ENCODE measurements around the gene DIS3L2. TPM values are rescaled to one million over a fixed set of nuclear protein-coding genes. Genes with fewer than 3 reads are reported as not detected.

The DIS3L2 gene
- total and polyA plus RNA-seq, 2 of the 4 experiments (the other 2 are of a cell fraction) = 14.7 to 19.2 TPM

DNA sequence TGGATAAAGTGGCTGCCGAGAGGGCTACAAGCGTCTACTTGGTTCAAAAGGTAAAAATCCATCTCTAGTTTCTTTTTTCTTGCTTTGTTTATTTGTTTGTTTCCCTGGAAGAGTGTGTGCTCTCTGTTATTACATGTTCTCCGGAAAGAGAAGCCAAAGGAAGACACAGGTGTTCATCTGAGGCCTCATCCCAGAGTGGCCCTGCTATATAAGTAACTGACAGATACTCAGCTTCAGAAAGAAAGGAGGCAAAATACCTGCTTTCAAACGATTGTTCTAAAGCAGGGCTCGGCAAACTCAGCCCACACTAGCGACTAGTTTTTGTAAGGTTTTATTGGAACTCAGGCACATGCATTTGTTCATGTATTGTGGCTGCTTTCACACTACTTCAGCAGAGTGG, 277.1 kb downstream of the DIS3L2 start:
- Histone ChIP-seq H2BK15ac (ENCODE audit: low read depth, low read length) (no peak overlapping the region), H2AFZ (replicated peaks; ENCODE audit: low read length, poor library complexity) (no peak overlapping the region), H3K56ac (ENCODE audit: extremely low read depth, insufficient read depth, low read length) (no peak overlapping the region), H2AK5ac (ENCODE audit: low read depth, low read length) (no peak overlapping the region), H3K36me3 (ENCODE audit: control insufficient read depth, insufficient read depth, low read length) (peaks cover 4% of the 10 kb centered on the region), H4K20me1 (ENCODE audit: insufficient read depth, low read length) (peaks cover 7% of the 10 kb centered on the region; the same call in 1 of the 2 replicates), H2BK120ac (ENCODE audit: low read depth, low read length) (no peak overlapping the region), H2BK20ac (ENCODE audit: low read depth, low read length) (no peak overlapping the region), H3K27me3 (ENCODE audit: control insufficient read depth, insufficient read depth, low read length) (no peaks in the 10 kb centered on the region), H4K8ac (ENCODE audit: low read depth in 2 of 2, low read length in 2 of 2) (no peak overlapping the region), H2BK5ac (ENCODE audit: low read depth, low read length, poor library complexity, severe bottlenecking) (no peak overlapping the region), H3K4me3 (ENCODE audit: insufficient read depth, low read depth, low read length) (no peak overlapping the region), H3K18ac (ENCODE audit: low read depth, low read length) (no peak overlapping the region), H3K4ac (ENCODE audit: low read depth, low read length) (no peak overlapping the region), H2AK9ac (replicated peaks; ENCODE audit: low read depth, low read length, poor library complexity) (no peak overlapping the region), H3K4me2 (ENCODE audit: low read depth, low read length) (no peak overlapping the region), H3K14ac (replicated peaks; ENCODE audit: low read depth, low read length) (no peak overlapping the region), H3K4me1 (ENCODE audit: control insufficient read depth, insufficient read depth, low read length) (peaks cover 3% of the 10 kb centered on the region), H3K9me3 (ENCODE audit: control insufficient read depth, insufficient read depth, low read length) (no peaks in the 10 kb centered on the region), H3K23ac (ENCODE audit: low read depth, low read length) (no peak overlapping the region), H4K5ac (ENCODE audit: low read depth, low read length) (no peak overlapping the region), H3K27ac (ENCODE audit: insufficient read depth, low read length) (no peak overlapping the region), H4K91ac (ENCODE audit: insufficient read depth, low read depth, low read length) (no peak overlapping the region), H3K9ac (ENCODE audit: low read depth, low read length) (no peak overlapping the region), H3K79me1 (ENCODE audit: low read depth in 1 of 2, low read length in 2 of 2) (no peaks in the 10 kb centered on the region), H3K9me1 (ENCODE audit: insufficient read depth, low read length) (peaks cover 5% of the 10 kb centered on the region; the same call in 1 of the 2 replicates)
- intact Hi-C loops (cut with micrococcal nuclease) = no loop called here
- DNase-seq (no peak), ATAC-seq (ENCODE audit: low read depth) (no peak)
- dilution Hi-C loops (cut with HindIII; ENCODE audit: low sequenced_read_pairs, unreplicated experiment) = no loop called here
- TF ChIP-seq MAFK (IDR thresholded peaks at IDR 0.05; ENCODE audit: low read depth, low read length) (no peak), CEBPB (IDR thresholded peaks at IDR 0.05; ENCODE audit: low read depth, low read length) (no peak), RCOR1 (IDR thresholded peaks at IDR 0.05; ENCODE audit: insufficient replicate concordance, low read length) (no peak), MXI1 (IDR thresholded peaks at IDR 0.05; ENCODE audit: borderline replicate concordance, low read depth, low read length) (no peak), FOS (IDR thresholded peaks at IDR 0.05; ENCODE audit: low read depth, low read length) (no peak), CHD1 (IDR thresholded peaks at IDR 0.05; ENCODE audit: low read depth, low read length) (no peak), MAZ (IDR thresholded peaks at IDR 0.05; ENCODE audit: borderline replicate concordance, low read depth, low read length) (no peak), RAD21 (IDR thresholded peaks at IDR 0.05; ENCODE audit: low read length) (no peak), BHLHE40 (IDR thresholded peaks at IDR 0.05; ENCODE audit: low read depth, low read length) (no peak), RFX5 (IDR thresholded peaks at IDR 0.05; ENCODE audit: low read depth, low read length) (no peak), POLR2A (IDR thresholded peaks at IDR 0.05; ENCODE audit: low read depth, low read length) (no peak)
- TF ChIP-seq, protein P1, sequence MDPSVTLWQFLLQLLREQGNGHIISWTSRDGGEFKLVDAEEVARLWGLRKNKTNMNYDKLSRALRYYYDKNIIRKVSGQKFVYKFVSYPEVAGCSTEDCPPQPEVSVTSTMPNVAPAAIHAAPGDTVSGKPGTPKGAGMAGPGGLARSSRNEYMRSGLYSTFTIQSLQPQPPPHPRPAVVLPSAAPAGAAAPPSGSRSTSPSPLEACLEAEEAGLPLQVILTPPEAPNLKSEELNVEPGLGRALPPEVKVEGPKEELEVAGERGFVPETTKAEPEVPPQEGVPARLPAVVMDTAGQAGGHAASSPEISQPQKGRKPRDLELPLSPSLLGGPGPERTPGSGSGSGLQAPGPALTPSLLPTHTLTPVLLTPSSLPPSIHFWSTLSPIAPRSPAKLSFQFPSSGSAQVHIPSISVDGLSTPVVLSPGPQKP (IDR thresholded peaks at IDR 0.05; ENCODE audit: borderline replicate concordance, low read depth, low read length) = no peak
- TF ChIP-seq, protein P2, sequence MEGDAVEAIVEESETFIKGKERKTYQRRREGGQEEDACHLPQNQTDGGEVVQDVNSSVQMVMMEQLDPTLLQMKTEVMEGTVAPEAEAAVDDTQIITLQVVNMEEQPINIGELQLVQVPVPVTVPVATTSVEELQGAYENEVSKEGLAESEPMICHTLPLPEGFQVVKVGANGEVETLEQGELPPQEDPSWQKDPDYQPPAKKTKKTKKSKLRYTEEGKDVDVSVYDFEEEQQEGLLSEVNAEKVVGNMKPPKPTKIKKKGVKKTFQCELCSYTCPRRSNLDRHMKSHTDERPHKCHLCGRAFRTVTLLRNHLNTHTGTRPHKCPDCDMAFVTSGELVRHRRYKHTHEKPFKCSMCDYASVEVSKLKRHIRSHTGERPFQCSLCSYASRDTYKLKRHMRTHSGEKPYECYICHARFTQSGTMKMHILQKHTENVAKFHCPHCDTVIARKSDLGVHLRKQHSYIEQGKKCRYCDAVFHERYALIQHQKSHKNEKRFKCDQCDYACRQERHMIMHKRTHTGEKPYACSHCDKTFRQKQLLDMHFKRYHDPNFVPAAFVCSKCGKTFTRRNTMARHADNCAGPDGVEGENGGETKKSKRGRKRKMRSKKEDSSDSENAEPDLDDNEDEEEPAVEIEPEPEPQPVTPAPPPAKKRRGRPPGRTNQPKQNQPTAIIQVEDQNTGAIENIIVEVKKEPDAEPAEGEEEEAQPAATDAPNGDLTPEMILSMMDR (conservative IDR thresholded peaks at IDR 0.05; ENCODE audit: low read depth, low read length) = no peak
- in situ Hi-C loops (cut with MboI; ENCODE audit: low sequenced_read_pairs) = no loop called here
- WGBS, 2 experiments (ENCODE audit: extremely low coverage in 2 of 2, insufficient read length in 1 of 2) = 89% methylated on average over 3 of the region's 6 CpGs; no CpG with 5 or more reads in 1 of the 2 experiments
- ChIA-PET POLR2A (ENCODE audit: unreplicated experiment) (no interaction called here), CTCF (no interaction called here)
- BruUV-seq (replicated peaks) = no TSS peak
